Bronchial epithelial cell (primary cell): ENCODE data around the gene ARHGAP5. TPM values are rescaled to one million over a fixed set of nuclear protein-coding genes. Genes with fewer than 3 reads are reported as not detected.

ENCODE experiments used
- DNase-seq: peaks from one replicate; pipeline ENCODE4 v3.0.0-alpha.2; 2010; ENCODE audit warnings: low read depth
- FAIRE-seq: peaks from 2 replicates; lab custom pipeline; 2011; peaks lifted over from hg19 to GRCh38; lab: Jason Lieb, UNC
- H3K27me3 ChIP-seq: 2 replicates; pipeline ENCODE4 v1.5.1; 2011; ENCODE audit warnings: low read length; ENCODE audit not compliant: control insufficient read depth, insufficient read depth
- H3K36me3 ChIP-seq: 2 replicates; pipeline ENCODE4 v1.5.1; 2011; ENCODE audit warnings: low read length; ENCODE audit not compliant: control insufficient read depth, insufficient read depth
- H3K4me3 ChIP-seq: 2 replicates; pipeline ENCODE4 v1.5.1; 2011; ENCODE audit warnings: mild to moderate bottlenecking, low read depth, low read length, control low read depth
- CTCF ChIP-seq: IDR thresholded peaks from 2 replicates; pipeline ENCODE4 v1.5.1; 2011; ENCODE audit warnings: mild to moderate bottlenecking, moderate library complexity, low read length, control low read depth, inconsistent platforms; ENCODE audit not compliant: insufficient read depth, severe bottlenecking
- total RNA-seq: library from RNA; depleted of rRNA; stranded (reverse); fragments of >200 nt; gene quantifications from 2 replicates; pipeline ENCODE4 v1.2.1, GENCODE V29; 2014

Gene ARHGAP5
- total RNA-seq, 1 donor from 2014 or later, result 139 TPM

GRCh38 chr14:32171469-32171868, 94.4 kb downstream of the ARHGAP5 start:
- no peak for TF ChIP-seq CTCF
- Histone ChIP-seq H3K27me3 (no peaks in the 10 kb centered on the region), H3K4me3 (no peak overlapping the region), H3K36me3 (no peaks in the 10 kb centered on the region)
- DNase-seq, result no peak
- FAIRE-seq, result no peak

DNA sequence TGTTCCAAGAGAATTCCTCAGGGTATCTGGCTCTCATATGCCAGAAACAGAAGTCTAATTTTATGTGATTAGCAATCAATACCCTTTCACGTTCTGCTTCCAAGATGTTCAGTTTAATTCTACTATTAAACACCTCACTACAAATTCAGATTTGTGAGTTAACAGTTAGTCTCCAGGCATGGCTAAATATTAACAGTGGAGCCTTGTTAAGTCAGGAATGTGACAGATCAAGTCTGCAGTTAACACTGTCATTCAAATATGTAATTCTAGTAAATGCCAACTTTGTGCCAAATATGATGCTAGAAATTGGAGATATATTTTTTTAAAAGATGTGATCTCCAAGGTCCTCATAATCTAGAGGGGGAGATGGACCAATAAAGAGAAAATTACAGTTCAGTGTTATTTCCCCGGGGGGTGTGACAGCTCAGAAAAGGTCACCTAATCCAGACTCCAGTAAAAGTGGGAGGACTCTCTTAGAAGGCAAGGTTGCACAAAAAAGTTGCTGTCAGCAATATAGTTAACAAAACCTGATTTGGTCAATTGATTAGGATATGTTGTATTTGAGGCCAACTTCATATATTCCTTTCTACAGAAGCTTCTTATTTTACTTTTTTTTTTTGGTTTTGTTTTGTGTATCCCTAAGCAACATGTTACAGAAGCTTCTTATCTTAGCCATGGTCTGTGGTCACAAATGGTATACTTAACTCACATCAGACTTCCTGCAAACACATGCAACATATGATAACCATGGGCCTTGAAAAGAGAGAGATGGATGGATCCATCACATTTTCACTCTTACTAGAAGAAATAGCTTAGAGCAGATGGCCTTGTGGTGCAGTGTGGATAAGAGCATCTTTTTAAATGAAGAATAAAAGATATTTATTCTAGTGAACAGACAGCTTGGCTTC, 106.3 kb downstream of the ARHGAP5 start:
- FAIRE-seq (no peak), DNase-seq (no peak)
- H3K27me3 ChIP-seq, result no peaks in the 10 kb centered on the region
- no peaks in the 10 kb centered on the region for H3K36me3 ChIP-seq
- H3K4me3 ChIP-seq, result no peak overlapping the region
- TF ChIP-seq CTCF, result no peak

- no peak for TF ChIP-seq CTCF
- Histone ChIP-seq H3K36me3 (no peaks in the 10 kb centered on the region), H3K27me3 (no peaks in the 10 kb centered on the region), H3K4me3 (no peak overlapping the region)
- FAIRE-seq (no peak), DNase-seq (no peak)
Observed at GRCh38 chr14:32185097-32185496, 108.0 kb downstream of the ARHGAP5 start.

DNA sequence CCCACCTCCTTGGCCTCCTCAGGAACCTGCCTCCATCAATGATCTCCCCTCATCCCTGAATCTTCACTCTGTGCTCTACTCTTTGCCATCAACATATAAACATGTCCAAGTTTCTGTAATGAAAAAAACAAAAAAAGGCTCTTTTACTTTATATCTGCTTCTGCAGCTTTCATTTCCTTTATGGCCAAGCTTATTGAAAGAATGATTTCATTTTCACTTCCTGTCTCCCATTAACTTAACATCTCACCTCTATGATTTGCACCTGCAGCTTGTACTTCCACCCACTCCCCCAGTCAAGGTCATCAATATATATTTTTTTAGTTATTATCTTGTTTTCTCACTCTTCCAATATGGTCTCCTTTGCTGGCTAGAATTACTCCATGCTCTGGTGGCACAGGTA, 109.1 kb downstream of the ARHGAP5 start:
- no peak for FAIRE-seq
- Histone ChIP-seq H3K27me3 (no peaks in the 10 kb centered on the region), H3K36me3 (no peaks in the 10 kb centered on the region), H3K4me3 (no peak overlapping the region)
- no peak for TF ChIP-seq CTCF
- DNase-seq, result no peak

GRCh38 chr14:32189811-32190210, 112.7 kb downstream of the ARHGAP5 start:
- Histone ChIP-seq H3K4me3 (no peak overlapping the region), H3K27me3 (no peaks in the 10 kb centered on the region), H3K36me3 (no peaks in the 10 kb centered on the region)
- no peak for DNase-seq
- no peak for FAIRE-seq
- no peak for TF ChIP-seq CTCF
